KG1 (cell line): ENCODE data around the gene SLC25A17.
"Not testable (repeated sequence)": the region's sequence is repeated elsewhere in the genome, so short reads cannot be mapped to it uniquely, and the experiment has no call there.

Source experiments
- DNase-seq: peaks from one replicate; lab custom pipeline; 2025; lab: John Stamatoyannopoulos, UW

Gene SLC25A17

DNA sequence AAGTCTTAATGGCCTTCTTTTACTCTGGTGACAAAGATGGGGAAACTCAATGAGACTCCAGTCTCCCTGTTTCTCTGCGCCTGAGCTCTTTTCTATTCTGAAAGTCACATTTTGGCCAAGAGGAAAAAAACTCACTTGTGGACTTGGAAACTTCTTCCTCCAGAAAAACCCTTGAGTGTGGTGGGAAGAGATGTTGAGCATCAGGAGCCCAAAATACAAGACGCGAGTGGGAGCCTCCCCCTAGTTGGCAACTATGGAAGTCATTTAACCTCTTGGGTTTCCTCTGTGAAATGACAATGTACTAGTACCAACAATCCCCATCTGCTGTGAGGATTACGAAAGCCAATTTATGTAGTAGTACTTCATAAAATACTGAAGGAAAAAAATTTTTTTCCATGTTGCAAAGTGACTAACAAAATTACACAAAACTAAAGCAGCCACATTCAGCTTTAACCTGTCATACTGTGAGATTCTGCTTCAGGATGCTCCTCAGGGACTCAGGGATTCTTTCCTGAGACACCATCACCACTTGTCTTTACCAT is 524 bp upstream of the SLC25A17 start:
- no peak for DNase-seq

GRCh38 chr22:40818192-40818746 is 877 bp downstream of the SLC25A17 start:
- DNase-seq: no peak

DNA sequence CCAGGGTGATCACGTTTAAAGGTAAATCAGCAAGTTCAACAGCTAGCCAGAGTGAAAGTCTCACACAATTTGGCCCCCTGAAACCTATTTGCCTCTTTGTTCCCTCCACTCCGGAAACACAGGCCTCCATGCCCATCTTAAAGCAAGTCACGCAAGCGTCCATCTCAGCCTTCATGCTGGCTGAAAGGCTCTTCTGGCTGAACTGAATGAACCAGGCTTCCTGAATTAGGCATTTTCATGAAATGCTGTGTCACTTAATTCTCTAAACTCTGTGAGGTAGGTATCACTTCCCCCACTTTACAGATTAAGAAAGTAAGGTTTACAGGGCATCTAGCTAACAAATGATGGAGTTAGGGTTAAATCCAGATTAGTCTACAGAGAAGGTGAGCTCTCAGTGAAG is 1.4 kb downstream of the SLC25A17 start:
- no peak for DNase-seq

DNA sequence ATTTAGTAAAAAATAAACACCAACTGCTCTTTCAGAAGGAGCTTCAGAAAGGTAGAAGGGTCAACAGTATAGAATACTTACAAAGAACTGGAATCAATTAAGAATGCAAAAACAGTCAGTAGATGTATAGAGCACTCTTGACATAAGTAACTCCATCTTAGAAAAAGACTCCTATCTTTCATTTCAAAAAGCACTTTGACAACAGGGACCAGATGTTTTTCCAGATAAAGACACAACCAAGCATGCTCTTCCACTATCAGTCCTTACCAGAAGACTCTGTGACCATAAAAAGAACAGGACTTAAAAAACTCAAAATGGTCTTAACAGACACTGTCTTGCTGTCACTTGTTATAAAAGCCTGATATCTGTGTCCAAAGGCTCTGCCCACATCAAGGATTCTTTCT is 5.2 kb downstream of the SLC25A17 start:
- DNase-seq: no peak

GRCh38 chr22:40808018-40808841 is 10.9 kb downstream of the SLC25A17 start:
- no peak for DNase-seq

DNA sequence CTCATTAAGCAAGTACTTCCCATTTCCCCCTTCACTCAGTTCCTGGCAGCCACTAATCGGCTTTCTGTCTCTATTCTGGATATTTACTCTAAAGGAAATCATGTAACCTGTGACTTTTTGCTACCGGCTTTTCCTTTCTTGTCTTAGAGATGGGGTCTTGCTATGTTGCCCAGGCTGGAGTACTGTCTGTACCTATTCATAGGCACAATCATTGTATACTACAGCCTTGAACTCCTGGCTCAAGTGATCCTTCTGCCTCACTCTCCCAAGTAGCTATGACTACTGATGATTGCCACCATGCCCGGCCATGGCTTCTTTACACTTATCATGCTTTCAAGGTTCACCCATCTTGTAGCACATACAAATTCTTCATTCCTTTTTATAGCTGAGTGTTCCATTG is 12.4 kb downstream of the SLC25A17 start:
- no peak for DNase-seq

- DNase-seq: no peak
These were observed 13.4 kb downstream of the SLC25A17 start for GRCh38 chr22:40805699-40806203.

GRCh38 chr22:40805239-40805638 is 13.9 kb downstream of the SLC25A17 start:
- no peak for DNase-seq

DNA sequence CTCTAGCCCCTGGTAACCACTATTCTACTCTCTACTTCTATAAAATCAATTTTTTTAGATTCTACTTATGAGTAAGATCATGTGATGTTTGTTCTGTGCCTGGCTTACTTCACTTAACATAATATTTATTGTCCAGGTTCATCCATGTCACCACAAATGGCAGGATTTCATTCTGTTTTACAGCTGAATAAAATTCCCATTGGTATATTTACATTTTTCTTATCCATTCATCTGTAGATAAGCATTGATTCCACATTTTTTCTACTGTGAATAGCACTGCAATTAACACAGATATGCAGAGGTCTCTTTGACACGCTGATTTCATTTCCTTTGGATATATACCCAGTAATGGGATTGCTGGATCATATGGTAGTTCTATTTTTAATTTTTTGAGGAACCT is 15.8 kb downstream of the SLC25A17 start:
- no peak for DNase-seq

GRCh38 chr22:40799008-40799407 is 20.1 kb downstream of the SLC25A17 start:
- DNase-seq: no peak

DNA sequence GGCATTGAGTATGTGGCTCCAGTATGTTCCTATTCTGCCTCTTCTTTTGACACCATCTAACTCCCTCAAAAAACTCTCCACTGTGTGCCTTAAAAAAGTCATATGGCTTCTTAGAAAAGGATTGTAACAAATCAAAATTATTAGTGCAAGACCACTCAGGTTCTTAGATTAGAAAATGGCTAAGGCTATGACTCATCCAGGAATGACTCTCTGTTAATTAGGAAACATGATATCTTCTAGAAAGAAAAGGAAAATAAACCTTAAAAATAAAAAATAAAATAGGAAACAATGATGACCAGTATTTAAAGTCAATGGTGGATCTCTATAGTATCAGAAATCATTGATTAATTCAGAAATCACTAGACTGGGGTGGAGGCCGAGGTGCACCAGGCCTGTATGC is 21.7 kb downstream of the SLC25A17 start:
- no peak for DNase-seq

GRCh38 chr22:40792451-40792850 is 26.7 kb downstream of the SLC25A17 start:
- DNase-seq: no peak

GRCh38 chr22:40791241-40791640 is 27.9 kb downstream of the SLC25A17 start:
- DNase-seq: no peak

GRCh38 chr22:40789131-40789530 is 30.0 kb downstream of the SLC25A17 start:
- DNase-seq: no peak

DNA sequence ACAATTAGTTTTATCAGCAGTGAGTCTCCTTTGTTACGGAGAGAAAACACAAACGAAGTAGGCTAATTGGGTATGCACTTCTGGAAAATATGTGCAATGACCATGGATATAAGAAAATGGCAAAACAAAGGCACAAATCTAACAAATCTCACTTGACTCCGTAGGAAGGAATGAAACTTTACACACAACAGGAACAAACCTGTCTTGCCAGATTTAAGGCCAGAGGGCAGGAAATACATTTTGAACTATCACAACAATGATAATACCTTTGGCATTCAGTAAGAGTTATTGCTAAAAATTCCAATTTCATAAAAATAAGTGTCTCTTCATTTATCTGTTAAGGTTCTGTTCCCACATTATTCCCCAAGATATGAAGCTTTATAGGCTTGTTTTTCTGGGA is 36.6 kb downstream of the SLC25A17 start:
- DNase-seq: no peak

- DNase-seq: not testable (repeated sequence)
These were observed 37.4 kb downstream of the SLC25A17 start for GRCh38 chr22:40781749-40782148.

DNA sequence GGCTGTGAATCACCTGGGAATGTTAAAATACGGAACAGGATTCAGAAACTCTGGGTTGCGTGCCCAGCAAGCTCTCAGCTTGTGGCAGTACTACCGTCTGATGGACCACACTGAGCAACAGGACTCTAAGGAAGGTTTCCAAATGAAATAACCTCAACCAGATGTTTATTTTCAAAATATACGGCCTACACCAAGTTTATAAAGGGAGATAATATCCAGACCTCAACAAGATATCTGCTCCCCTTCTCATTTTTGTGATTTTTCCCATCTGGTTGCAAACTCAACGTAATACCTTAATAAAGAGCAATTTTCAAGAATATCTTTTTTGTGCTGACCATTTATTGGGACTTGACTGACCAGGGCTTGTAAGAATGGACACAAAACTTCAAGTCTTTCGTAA is 49.4 kb downstream of the SLC25A17 start:
- DNase-seq: no peak

DNA sequence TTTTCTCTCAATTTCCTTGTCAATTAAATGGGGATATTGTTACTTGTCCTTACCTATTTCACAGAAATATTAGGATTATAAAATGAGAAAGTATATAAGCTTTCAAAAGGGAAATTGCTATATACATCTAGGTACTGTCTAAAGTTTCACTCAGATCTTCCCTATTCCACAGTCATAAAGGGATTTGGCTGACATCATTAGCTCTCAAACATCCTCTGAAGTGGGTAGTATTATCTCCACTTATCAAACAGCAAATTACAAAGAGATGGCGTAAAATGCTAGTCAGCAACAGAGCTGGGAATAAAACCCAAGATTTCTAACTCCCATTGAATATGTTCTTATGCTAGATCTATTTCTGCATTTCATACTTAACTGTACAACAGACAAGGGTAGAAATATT is 50.9 kb downstream of the SLC25A17 start:
- DNase-seq: no peak

GRCh38 chr22:40766956-40767355 is 52.2 kb downstream of the SLC25A17 start:
- no peak for DNase-seq

DNA sequence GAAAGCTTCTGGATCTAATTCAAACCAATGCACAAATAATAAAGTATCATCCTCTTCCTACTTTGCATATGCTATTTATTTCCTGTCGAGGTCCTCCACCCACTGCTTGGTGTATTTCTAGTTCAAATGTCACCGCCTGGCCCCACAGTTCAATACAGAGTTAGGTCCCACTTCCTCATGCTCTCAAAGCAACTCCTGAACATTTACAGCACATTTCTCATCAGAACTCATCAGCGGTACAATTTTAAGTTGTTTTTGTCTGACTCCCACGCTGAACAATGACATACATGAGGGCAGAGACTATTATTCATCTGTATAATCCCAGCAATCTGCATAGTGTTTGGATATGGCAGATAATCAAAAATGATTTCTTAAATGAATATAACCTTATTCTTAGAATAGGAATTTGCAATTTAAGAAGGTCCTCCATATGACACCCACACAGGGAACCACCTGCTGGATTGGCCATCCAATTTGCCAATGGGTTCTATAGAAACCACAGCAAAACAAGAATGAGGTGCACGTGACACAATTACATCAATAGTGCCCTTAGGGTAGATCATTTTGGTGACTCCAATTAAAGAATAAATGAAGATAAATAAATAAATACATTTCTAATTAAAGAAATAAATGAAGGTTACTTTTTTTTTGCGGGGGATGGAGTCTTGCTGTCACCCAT is 54.2 kb downstream of the SLC25A17 start:
- no peak for DNase-seq

- DNase-seq: no peak
These were observed 59.8 kb downstream of the SLC25A17 start for GRCh38 chr22:40759294-40759840.

- DNase-seq: not testable (repeated sequence)
These were observed 60.3 kb downstream of the SLC25A17 start for GRCh38 chr22:40758851-40759250.
